Mucosa of stomach (tissue), 1 donor: ENCODE results near the gene ZNRF3.
"Not testable (repeated sequence)": the region's sequence is repeated elsewhere in the genome, so short reads cannot be mapped to it uniquely, and the experiment has no call there.

Experiments
- H3K27me3 ChIP-seq: one replicate; pipeline ENCODE4 v1.7.0; 2013; ENCODE audit warnings: mild to moderate bottlenecking, low read length; ENCODE audit not compliant: control insufficient read depth, insufficient read depth
- H3K36me3 ChIP-seq: one replicate; pipeline ENCODE4 v1.7.0; 2013; ENCODE audit warnings: low read length; ENCODE audit not compliant: control insufficient read depth, insufficient read depth
- H3K4me1 ChIP-seq: one replicate; pipeline ENCODE4 v1.7.0; 2013; ENCODE audit warnings: mild to moderate bottlenecking, low read length; ENCODE audit not compliant: control insufficient read depth, insufficient read depth
- H3K4me3 ChIP-seq: one replicate; pipeline ENCODE4 v1.7.0; 2013; ENCODE audit warnings: low read length
- H3K9ac ChIP-seq: one replicate; pipeline ENCODE4 v1.7.0; 2013; ENCODE audit warnings: mild to moderate bottlenecking, low read length, moderate library complexity
- H3K9me3 ChIP-seq: one replicate; pipeline ENCODE4 v1.7.0; 2013; ENCODE audit warnings: mild to moderate bottlenecking, low read length, moderate library complexity; ENCODE audit not compliant: control insufficient read depth
- donor health status: Pancreatic carcinoma.

The ZNRF3 gene

DNA sequence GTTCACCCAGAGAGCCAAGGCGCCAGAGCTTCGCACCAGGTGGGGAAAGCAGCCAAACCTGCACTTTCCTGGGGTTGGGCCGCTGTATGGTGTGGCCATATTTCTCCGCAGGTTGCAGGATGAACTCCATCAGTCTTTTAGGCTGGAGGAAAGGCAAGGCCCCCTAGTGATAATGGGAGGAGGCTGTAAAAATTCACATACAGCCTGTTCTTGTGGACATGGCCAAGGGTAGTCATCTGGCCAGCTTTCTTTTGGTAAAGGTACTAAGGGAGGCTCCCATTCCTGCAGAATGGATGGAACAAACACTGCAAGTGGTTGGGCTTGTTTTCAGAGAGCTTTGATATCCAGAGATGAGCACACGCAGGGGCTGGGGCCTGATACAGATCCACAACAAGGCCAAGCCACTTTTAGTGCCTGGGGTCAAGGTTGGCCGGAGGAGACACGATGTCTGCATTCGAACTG is 148.7 kb downstream of the ZNRF3 start:
- H3K9me3 ChIP-seq = no peaks in the 10 kb centered on the region
- no peaks in the 10 kb centered on the region for H3K36me3 ChIP-seq
- no peak overlapping the region for H3K4me3 ChIP-seq
- H3K4me1 ChIP-seq = peaks cover 29% of the 10 kb centered on the region
- H3K9ac ChIP-seq = peak overlapping the region; percentile 29
- no peaks in the 10 kb centered on the region for H3K27me3 ChIP-seq

DNA sequence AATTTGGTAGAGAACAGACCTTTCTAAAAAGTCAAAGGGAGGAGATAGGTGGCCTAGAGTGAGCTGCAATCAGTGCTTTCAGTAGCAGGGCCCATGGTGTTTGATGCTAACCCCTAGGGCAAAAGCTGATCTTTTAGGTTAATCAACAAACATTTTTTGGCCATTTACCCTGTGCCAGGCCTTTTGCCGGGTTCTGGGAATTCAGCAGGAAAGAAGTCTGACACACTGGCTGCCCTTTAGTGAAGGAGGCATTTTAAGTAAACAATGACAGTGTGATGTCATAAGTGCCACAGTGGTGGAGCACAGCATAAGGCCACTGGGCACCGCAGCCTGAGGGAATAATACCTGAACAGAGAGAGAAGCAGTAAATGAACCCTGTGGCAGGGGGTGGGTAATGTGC is 149.2 kb downstream of the ZNRF3 start:
- no peaks in the 10 kb centered on the region for H3K27me3 ChIP-seq
- peaks cover 34% of the 10 kb centered on the region for H3K4me1 ChIP-seq
- H3K9me3 ChIP-seq = no peaks in the 10 kb centered on the region
- H3K9ac ChIP-seq = no peak overlapping the region
- no peaks in the 10 kb centered on the region for H3K36me3 ChIP-seq
- H3K4me3 ChIP-seq = no peak overlapping the region

DNA sequence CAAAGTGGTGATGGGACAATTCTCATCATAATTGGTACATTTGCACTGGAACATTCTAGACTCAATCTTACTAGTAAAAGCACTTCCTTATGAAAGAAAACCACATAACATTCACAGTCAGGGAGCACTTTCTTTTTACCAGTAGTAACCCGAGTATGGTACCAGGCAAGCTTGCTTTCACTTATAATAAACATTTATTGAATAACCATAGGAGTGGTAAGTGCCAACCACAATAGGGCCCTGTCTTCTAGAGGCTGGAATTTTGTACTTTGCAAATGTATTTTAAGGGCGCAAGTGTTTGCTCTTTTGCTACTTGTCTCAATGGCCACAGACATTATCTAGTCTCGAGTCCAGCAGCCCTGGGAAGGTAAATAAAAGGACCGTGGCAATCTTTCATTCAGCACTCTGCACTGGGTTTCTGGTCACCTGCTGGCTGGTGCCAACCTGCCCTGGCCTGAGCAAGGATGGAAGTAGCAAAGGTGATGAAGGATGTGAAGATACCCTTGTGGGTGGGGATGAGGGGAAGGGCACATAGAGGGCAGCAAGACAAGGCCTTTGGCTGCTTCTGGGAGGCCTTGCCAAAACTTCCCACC is 154.1 kb downstream of the ZNRF3 start:
- peaks cover 25% of the 10 kb centered on the region for H3K4me1 ChIP-seq
- no peaks in the 10 kb centered on the region for H3K9me3 ChIP-seq
- H3K9ac ChIP-seq = no peak overlapping the region
- no peaks in the 10 kb centered on the region for H3K36me3 ChIP-seq
- no peak overlapping the region for H3K4me3 ChIP-seq
- no peaks in the 10 kb centered on the region for H3K27me3 ChIP-seq

DNA sequence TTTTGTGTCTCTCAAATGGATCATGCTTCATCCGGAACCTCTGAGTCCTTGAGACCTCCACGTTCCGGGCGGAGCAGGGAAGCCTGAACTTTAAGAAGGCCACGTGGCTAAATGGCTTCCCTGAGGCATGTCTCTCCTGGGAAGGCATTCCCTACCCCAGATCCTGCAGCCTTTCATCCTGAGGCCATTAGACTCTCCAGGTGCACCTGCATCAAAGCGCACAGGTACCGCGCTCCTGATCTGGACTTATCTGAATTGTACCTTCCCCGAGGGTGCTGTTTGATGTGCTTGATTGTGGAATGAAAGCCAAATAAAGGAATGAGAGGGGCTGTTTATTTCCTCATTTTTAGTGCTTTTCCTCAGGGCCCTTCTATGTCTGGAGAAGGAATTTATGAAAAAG is 155.8 kb downstream of the ZNRF3 start:
- H3K9me3 ChIP-seq = no peaks in the 10 kb centered on the region
- H3K27me3 ChIP-seq = no peaks in the 10 kb centered on the region
- H3K9ac ChIP-seq = no peak overlapping the region
- H3K36me3 ChIP-seq = no peaks in the 10 kb centered on the region
- no peak overlapping the region for H3K4me3 ChIP-seq
- H3K4me1 ChIP-seq = peaks cover 26% of the 10 kb centered on the region

DNA sequence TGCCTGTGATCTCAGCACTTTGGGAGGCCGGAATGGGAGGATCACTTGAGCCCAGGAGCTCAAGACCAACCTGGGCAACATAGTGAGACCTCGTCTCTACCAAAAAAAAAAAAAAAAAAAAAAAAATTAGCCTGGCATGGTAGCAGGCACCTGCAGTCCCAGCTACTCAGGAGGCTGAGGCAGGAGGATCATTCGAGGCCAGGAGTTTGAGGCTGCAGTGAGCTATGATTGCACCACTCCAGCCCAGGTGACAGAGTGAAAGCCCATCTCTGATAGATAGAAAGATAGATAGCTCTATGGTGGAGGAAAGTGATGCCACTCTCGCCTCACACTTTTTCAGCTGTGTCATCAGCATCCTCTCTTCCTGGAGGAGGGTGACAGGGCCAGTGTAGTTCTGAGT is 156.3 kb downstream of the ZNRF3 start:
- not testable (repeated sequence) for H3K9ac ChIP-seq, H3K27me3 ChIP-seq, H3K9me3 ChIP-seq, H3K4me3 ChIP-seq, H3K36me3 ChIP-seq
- peaks cover 27% of the 10 kb centered on the region for H3K4me1 ChIP-seq

DNA sequence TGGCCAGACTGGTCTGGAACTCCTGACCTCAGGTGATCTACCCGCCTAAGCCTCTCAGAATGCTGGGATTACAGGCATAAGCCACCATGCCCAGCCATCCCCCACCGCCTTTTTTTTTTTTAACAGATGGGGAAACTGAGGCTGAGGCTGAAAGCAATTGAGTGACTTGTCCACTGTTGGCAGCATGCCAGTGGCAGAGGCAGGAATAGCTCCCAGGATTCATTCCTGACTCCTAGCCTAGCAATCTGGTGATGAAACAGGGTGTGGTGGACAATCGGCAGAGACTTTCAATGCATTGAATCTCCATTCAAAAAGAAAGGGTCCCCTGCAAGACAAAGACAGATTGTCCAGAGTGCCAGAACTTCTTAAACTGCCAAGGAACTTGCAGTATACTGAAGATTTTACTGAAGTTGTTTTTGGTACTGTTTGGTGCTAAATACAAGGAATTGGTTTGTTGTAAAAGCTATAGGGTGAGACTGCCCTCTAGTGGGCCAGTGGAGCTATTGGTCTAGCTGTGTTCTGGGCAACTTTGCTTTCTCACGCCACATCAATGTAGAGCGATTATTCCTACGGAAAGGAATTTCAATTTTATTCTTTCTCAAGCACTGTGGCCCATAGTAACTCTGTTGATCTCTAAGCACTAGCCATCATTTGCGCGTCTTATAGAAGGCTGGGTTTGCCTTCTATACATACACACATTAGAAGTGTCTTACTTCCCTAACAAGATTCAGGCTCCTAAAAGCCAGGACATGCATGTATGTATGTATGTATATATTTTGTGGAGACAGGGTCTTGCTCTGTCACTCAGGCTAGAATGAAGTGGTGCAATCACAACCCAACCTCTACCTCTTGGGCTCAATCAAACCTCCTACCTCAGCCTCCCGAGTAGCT is 157.3 kb downstream of the ZNRF3 start:
- H3K36me3 ChIP-seq = no peaks in the 10 kb centered on the region
- peaks cover 27% of the 10 kb centered on the region for H3K4me1 ChIP-seq
- no peaks in the 10 kb centered on the region for H3K27me3 ChIP-seq
- H3K9ac ChIP-seq = no peak overlapping the region
- no peak overlapping the region for H3K4me3 ChIP-seq
- H3K9me3 ChIP-seq = no peaks in the 10 kb centered on the region

DNA sequence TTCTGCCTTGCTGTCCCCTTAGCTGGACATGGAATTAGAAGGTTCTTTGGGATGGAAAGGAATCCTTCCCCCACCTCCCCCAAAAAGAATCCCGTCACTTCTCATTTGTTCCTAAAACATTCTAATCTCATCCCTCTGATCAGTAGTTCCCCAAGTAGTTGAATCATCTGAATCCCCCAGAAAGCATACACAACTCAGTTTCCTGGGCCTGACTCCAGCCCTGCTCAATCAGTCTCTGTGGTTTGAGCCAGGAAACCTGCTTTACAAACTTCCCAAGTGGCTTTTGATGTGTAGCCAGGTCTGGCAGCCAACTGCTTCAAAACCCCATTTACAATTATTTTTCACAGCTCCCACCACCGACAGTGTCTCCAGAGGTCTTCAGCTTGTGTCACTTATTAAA is 158.0 kb downstream of the ZNRF3 start:
- Histone ChIP-seq H3K4me3 (no peak overlapping the region), H3K4me1 (peaks cover 27% of the 10 kb centered on the region), H3K9ac (no peak overlapping the region), H3K27me3 (no peaks in the 10 kb centered on the region), H3K36me3 (no peaks in the 10 kb centered on the region), H3K9me3 (no peaks in the 10 kb centered on the region)

DNA sequence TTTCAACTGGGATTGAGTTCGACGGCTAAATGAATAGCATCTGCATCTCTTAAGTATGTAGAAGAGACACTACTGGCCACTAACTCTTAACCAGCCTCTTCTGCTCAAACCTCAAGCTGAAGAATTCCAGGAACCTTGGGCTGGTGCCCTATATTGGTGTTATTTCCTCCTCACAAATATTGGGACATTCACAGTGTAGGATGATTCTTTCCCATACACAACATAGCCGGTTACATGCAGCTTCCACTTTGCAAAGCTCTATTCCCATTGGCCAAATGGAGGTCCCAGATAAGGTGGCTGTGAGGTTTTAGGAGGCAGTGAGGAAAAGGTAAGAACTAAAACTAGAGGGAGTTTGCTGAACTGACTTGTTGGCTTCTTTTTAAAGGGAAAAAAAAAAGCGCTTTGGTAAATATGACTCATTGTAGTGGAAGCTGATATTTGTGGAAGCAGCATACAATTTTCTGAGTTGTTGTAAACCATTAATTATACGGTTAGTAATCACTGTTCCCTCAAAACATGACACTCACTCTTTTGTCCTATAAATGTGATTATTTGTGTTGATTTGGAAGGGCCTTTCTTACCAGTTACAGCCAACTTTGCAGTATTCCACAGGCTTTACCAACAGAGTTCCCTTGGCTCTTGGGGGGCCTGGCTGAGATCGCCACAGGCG is 160.7 kb downstream of the ZNRF3 start:
- no peaks in the 10 kb centered on the region for H3K9me3 ChIP-seq
- H3K36me3 ChIP-seq = no peaks in the 10 kb centered on the region
- H3K9ac ChIP-seq = no peak overlapping the region
- H3K4me1 ChIP-seq = peaks cover 15% of the 10 kb centered on the region
- H3K4me3 ChIP-seq = no peak overlapping the region
- no peaks in the 10 kb centered on the region for H3K27me3 ChIP-seq

DNA sequence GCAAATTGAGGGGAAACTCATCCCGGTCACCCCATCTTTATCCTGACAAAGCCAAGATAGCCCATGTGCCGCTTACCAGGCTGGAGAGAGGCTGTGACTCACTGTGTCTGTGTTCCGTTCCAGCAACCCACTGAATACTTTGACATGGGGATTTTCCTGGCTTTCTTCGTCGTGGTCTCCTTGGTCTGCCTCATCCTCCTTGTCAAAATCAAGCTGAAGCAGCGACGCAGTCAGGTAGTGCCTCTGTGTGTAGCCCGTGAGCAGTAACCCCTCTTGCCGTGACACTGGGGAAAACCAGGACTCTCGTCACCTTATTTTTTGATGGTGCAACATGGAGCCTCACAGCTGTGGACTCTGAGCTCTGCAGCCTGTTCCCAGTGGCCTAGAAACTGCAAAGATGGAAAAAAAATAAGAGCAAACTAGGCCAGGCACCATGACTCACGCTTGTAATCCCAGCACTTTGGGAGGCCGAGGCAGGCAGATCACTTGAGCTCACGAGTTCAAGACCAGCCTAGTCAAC is 161.3 kb downstream of the ZNRF3 start:
- Histone ChIP-seq H3K4me1 (peaks cover 15% of the 10 kb centered on the region), H3K27me3 (no peaks in the 10 kb centered on the region), H3K4me3 (no peak overlapping the region), H3K36me3 (no peaks in the 10 kb centered on the region), H3K9ac (no peak overlapping the region), H3K9me3 (no peaks in the 10 kb centered on the region)

DNA sequence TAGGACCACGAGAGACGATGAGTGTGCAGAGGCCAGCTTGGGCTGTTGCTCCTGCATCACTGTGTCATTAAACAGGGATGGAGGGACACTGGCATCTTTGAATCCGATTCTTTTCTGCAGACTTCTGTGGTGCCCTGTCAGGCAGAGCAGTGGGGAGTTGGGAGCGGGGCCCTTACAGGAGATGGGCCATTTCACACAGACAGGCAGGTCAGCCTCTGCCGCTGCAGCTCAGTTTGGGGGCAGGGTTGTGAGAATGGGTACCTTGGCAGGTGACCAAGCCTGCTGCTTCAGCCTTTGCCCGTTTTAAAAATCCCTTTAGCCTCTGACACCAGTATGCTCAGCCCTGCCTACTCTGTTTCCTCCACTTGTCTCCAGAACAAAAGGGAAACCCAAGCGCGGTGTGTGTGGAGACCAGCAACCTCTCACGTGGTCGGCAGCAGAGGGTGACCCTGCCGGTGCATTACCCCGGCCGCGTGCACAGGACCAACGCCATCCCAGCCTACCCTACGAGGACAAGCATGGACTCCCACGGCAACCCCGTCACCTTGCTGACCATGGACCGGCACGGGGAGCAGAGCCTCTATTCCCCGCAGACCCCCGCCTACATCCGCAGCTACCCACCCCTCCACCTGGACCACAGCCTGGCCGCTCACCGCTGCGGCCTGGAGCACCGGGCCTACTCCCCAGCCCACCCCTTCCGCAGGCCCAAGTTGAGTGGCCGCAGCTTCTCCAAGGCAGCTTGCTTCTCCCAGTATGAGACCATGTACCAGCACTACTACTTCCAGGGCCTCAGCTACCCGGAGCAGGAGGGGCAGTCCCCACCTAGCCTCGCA is 165.7 kb downstream of the ZNRF3 start:
- H3K4me1 ChIP-seq = peaks cover 2% of the 10 kb centered on the region
- no peaks in the 10 kb centered on the region for H3K36me3 ChIP-seq
- H3K9me3 ChIP-seq = no peaks in the 10 kb centered on the region
- no peaks in the 10 kb centered on the region for H3K27me3 ChIP-seq
- H3K9ac ChIP-seq = no peak overlapping the region
- no peak overlapping the region for H3K4me3 ChIP-seq

DNA sequence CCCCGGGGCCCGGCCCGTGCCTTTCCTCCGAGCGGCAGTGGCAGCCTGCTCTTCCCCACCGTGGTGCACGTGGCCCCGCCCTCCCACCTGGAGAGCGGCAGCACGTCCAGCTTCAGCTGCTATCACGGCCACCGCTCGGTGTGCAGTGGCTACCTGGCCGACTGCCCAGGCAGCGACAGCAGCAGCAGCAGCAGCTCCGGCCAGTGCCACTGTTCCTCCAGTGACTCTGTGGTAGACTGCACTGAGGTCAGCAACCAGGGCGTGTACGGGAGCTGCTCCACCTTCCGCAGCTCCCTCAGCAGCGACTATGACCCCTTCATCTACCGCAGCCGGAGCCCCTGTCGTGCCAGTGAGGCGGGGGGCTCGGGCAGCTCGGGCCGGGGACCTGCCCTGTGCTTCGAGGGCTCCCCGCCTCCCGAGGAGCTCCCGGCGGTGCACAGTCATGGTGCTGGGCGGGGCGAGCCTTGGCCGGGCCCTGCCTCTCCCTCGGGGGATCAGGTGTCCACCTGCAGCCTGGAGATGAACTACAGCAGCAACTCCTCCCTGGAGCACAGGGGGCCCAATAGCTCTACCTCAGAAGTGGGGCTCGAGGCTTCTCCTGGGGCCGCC is 166.4 kb downstream of the ZNRF3 start:
- H3K9me3 ChIP-seq = no peaks in the 10 kb centered on the region
- no peaks in the 10 kb centered on the region for H3K4me1 ChIP-seq
- no peaks in the 10 kb centered on the region for H3K27me3 ChIP-seq
- H3K36me3 ChIP-seq = no peaks in the 10 kb centered on the region
- no peak overlapping the region for H3K9ac ChIP-seq
- no peak overlapping the region for H3K4me3 ChIP-seq
